Stimulated activated naive CD4-positive, alpha-beta T cell (primary cell): ENCODE measurements around the gene PIGP.
"Not testable (repeated sequence)": the region's sequence is repeated elsewhere in the genome, so short reads cannot be mapped to it uniquely, and the experiment has no call there.

Experiments used
- DNase-seq, 6 experiments: peaks; one replicate each; lab custom pipeline; 2025; lab: John Stamatoyannopoulos, UW

PIGP gene

GRCh38 chr21:37072988-37073416 is at the start of gene PIGP, which contains the start of gene TTC3:
Gene PIGP, minus strand, starts transcription at chr21:37073071. Its CDS starts 556 bp downstream, at chr21:37072515.
Gene TTC3, plus strand, starts transcription at chr21:37073254. Its CDS starts 14,004 bp downstream, at chr21:37087258.
- DNase-seq = peak; percentile 92 to 96 (median 95)

DNA sequence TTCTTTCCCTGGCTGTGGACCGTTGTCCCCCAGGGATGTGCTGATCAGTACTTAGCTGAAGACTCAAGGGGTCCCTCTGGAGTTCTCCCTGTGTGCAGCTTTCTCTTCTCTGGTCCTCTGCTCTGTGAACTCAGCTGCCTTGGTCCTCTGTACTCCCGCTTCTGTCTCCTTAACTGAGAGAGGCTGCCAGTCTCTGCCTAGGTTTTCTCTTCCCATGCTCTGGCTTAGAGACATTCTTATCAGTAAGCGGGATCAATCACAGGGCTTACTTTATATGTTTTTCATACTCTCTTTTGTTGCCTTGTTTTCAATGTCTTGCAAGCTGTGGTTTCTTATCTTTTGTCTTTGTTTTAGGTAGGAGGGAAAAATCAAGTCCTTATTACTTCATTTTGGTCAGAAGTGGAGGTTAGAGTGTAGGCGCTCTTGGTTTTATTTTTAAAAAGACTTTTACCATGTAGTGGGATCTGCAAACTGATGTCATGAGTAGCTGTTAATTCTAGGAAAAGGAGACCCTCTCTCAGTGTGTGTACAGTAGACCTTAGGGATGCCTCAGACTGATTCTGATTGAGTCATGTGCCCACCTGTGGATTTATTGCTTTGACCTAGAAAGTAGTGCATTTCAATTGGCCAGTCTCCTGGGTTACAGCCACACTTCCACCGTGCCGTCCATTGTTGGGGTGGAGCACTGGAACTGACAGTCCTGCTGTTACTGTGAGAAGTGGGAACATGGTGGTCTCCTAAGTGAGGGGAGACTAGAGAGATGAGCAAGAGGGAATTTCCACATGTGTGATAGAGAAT is 46.7 kb upstream of the PIGP start:
- DNase-seq = no peak

DNA sequence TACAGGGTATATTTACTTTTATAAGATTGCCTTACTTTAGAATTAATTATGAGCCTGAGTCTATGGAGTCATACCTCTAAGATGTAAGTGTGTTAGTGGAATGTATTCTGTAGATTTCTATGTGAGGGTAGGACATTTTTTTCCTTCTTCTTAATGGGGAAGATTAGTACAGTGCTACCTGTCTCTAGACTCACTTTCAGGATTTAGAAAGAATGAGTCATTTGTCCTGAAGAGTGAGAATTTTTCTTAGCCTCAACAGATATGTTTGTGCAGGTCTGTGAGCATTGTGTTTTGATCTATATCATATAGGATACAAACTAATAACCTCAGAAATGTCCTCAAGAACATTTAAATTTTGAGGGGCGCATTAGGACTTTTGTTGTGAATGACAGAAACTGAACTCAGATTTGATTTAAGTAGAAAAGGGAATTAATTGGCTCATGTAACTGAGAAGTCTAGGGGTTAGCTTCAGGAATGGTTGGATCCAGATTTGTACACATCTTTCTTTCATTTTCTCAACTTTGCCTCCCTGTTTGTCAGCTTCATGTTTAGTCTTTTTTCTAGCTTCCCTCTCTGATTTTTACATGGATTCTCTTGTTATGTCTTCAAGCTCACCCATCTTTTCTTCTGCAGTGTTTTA is 45.4 kb upstream of the PIGP start:
- no peak for DNase-seq

DNA sequence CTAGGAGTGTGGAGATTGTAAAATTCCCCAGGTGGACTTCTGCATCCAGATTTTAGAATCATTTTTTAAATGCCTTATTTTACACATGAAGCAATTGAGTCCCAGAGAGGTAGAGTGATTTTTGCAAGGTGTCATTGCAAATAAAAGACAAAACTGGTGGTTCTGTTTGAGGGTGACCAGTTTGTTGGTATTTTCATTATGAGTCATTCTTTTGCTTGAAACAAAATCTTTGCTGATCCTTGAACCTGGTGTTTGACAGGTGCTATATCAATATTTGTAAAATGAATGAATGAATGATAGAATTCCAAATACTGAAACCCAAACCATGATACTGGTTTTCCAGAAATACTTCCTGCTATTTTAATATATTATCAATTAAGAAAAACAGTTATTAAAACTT is 44.3 kb upstream of the PIGP start:
- DNase-seq = no peak

- DNase-seq = not testable (repeated sequence)
Observed at GRCh38 chr21:37116459-37116858, 43.6 kb upstream of the PIGP start.

- DNase-seq = not testable (repeated sequence)
Observed at GRCh38 chr21:37114301-37114700, 41.4 kb upstream of the PIGP start.

DNA sequence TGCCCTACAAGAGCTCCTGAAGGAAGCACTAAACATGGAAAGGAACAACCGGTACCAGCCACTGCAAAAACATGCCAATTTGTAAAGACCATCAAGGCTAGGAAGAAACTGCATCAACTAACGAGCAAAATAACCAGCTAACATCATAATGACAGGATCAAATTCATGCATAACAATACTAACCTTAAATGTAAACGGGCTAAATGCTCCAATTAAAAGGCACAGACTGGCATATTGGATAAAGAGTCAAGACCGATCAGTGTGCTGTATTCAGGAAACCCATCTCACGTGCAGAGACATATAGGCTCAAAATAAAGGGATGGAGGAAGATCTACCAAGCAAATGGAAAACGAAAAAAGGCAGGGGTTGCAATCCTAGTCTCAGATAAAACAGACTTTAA is 38.2 kb upstream of the PIGP start:
- DNase-seq = not testable (repeated sequence)

GRCh38 chr21:37106998-37107397 is 34.1 kb upstream of the PIGP start:
- no peak for DNase-seq

DNA sequence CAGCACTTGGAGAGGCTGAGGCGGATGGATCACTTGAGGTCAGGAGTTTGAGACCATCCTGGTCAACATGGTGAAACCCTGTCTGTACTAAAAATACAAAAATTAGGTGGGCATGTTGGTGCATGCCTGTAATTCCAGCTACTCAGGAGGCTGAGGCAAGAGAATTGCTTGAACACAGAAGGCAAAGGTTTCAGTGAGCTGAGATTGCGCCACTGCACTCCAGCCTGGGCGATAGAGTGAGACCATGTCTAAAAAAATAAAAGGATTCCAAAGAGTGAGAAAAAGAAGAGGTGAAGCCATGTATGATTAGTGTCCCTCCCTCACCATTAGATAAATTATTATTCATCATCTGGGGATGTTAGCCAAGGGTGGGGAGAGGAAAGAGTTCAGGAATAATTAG is 29.9 kb upstream of the PIGP start:
- DNase-seq = not testable (repeated sequence)

GRCh38 chr21:37101384-37101783 is 28.5 kb upstream of the PIGP start:
- DNase-seq = no peak

DNA sequence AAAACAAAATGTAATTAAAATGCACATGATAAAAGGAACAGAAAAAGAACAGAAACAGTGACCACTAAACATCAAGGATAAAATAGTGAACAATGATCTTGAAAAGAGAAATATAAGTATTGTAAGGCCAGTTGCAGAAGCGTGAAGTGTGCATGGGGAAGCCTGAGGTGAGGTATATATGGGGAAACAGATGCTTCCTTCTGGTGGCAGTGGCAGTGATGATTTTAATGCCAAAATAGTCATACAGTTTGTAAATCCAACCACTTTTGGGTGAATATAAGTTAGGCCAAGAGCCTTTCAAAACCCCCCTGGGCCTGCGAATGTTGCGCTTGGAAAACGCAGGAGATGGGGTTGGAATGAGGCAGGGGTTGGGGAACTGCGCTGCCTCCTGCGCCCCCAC is 27.4 kb upstream of the PIGP start:
- DNase-seq = no peak

GRCh38 chr21:37098751-37099150 is 25.9 kb upstream of the PIGP start:
- DNase-seq = no peak

DNA sequence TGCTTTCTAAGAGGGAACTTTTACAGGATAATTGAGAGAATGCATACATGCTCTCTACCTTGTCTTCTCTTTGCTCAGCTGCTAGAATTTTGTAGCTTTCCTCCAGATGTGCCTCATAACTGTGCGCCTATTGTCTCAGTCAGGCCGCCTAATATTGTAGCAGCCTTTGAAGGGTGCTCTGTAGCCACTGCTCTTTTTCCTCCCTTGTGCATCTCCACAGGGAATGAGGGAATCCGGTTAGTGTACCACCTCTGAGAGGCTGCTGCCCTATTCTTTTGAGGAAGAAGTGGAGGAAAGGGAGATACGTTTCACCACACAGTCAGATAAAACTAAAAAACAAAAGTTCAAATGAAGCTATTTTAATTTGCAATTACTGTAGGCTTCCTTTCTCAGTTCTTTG is 22.9 kb upstream of the PIGP start:
- DNase-seq = no peak

DNA sequence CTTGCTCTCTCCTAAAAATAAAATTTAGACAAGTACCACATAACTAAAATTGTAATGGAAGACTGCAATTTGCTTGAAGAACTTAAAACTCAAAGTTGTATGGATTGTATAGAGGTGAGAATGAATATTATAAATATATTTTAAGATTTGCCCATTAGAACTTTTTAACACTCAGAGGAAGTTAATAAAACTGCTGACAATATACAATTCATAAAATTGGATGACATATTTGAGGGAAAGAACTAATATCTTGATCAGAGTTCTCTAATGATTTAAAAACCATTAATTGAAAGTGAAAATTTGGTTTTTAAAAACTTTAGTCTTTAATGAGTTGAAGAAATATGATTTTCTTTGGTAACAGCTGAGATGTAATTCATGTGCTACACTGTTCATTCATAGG is 21.1 kb upstream of the PIGP start:
- no peak for DNase-seq

DNA sequence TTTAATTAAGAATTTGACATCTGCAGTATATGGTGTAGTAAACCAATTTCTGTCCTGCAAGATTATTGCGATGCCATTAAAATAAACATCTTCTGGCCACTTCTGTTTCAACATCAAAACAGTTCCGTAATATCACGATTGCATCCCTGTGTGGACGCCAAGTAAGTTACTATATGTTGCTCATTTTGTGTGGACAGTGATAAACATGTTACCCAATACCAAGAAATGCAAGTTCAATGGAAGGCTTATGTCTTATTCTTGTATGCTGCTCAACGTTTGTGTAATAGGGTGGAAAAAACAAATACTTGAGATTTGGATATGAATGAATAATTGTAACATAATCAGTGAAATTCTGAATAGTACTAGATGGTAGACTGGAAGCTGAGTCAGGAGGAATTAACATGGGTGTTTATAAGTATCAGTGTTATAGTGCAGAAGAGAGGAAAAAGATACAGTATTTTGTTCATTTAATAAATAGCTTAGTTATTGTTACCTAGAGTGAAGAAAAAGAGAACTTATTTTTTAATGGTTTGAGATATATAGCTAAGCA is 15.4 kb upstream of the PIGP start:
- no peak for DNase-seq

GRCh38 chr21:37087188-37087587 is 14.3 kb upstream of the PIGP start:
- DNase-seq = no peak

DNA sequence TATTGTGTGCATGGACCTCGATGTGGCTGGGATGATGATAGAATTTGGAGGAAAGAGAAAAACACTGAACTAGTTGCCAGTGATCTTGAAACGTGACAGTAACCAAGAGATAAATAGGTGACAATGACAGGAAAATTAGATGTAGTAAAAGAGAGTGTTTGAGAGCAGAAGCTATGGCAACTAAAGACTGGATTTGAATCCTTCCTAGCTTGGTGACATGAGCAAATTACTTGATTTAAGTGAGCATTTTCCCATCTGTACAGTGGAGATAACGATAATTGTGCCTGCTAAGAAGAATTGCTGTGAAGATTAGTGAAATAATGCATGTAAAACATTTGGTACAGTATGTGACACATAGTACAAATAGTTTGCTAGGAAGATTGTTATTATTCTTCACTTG is 12.9 kb upstream of the PIGP start:
- no peak for DNase-seq

DNA sequence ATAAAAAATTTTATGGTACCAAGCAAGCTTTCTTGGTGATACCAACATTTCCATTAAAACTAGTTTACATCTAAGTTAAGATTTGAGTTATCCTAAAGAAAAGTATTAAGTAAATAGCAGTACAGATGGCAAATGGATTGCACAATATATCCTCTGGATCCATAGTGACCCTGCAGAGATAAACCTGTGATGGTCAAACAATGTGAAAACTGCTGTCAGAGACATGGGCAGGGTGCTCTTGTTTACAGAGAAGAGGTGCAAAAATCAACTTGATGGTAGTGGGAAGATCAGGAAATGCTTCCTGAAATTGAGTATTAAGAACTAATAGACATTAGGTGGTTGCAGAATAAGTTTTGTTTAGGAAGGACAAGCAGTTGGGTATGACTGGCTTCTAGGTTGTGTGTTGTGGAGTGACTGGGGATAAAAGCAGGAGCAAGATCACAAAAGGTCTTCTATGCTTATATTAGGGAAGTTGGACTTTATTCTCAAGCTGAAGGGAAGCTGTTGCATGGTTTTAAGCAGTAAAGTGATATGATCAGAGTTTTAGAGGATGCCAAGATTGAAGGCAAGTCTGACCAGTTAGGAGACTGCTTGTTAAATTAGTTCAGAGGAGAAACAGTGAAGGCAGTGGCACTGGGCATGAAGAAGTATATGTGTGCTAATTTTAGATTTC is 10.1 kb upstream of the PIGP start:
- DNase-seq = no peak

- DNase-seq = no peak
Observed at GRCh38 chr21:37082375-37082774, 9.5 kb upstream of the PIGP start.

- DNase-seq = peak in 2 of 6 experiments; percentile 6 to 24
Observed at GRCh38 chr21:37079211-37079824, 6.4 kb upstream of the PIGP start.

DNA sequence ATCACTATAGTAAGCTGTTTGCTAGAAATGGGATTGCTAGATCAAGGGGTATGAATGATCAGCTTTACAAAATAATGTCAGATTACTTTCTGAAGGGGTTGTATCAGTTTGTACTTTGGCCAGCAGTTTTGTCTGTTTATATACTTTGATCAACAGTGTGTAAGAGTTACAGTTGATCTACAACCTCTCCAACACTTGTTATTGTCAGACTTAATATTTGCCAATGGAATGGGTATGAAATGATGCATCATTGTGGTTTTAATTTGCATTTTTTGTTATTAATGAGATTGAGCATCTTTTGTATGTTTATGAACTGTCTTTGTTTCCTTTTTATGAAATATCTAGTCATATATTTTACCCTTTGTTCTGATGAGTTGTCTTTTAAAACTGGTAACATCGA is 4.5 kb upstream of the PIGP start:
- DNase-seq = no peak
